Fibroblast of lung (primary cell): ENCODE results near the gene CCDC3.

Experiments used
- EZH2 ChIP-seq: IDR thresholded peaks from 2 replicates; pipeline ENCODE4 v1.5.1; 2012; ENCODE audit warnings: low read length, control low read depth, mild to moderate bottlenecking; ENCODE audit errors: missing control alignments
- TF ChIP-seq, protein P1 (sequence below), 2 donors: IDR thresholded peaks in 1 of 2; conservative IDR thresholded peaks in 1 of 2; 1 replicate in 1 of 2; 2 replicates in 1 of 2; pipeline ENCODE4 v1.5.1; 2011 to 2012; ENCODE audit warnings: low read length in 2 of 2, control low read depth in 1 of 2, inconsistent platforms in 1 of 2, low read depth in 1 of 2, mild to moderate bottlenecking in 1 of 2

DNA sequence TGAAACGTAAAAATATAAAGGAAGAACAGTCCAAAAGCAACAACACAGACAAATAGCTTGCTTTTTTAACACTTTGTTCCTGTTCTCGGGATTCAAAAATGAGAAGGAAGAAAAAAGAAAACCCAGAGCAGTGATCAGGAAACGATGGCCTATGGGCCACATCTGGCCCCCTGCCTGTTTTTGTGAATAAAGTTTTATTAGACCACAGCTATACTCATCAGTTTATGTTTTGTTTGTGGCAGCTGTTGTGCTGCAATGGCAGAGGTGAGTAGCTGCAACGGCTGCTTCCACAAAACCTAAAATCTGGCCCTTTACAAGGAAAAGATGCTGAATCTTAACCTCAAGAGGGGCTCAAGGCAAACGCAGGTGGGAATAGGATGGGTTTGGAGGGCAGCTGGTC lies 96.4 kb downstream of the CCDC3 start:
- TF ChIP-seq, protein P1, sequence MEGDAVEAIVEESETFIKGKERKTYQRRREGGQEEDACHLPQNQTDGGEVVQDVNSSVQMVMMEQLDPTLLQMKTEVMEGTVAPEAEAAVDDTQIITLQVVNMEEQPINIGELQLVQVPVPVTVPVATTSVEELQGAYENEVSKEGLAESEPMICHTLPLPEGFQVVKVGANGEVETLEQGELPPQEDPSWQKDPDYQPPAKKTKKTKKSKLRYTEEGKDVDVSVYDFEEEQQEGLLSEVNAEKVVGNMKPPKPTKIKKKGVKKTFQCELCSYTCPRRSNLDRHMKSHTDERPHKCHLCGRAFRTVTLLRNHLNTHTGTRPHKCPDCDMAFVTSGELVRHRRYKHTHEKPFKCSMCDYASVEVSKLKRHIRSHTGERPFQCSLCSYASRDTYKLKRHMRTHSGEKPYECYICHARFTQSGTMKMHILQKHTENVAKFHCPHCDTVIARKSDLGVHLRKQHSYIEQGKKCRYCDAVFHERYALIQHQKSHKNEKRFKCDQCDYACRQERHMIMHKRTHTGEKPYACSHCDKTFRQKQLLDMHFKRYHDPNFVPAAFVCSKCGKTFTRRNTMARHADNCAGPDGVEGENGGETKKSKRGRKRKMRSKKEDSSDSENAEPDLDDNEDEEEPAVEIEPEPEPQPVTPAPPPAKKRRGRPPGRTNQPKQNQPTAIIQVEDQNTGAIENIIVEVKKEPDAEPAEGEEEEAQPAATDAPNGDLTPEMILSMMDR (conservative IDR thresholded peaks at IDR 0.05 in 1 of 2, IDR thresholded peaks at IDR 0.05 in 1 of 2; ENCODE audit: low read depth in 1 of 2, low read length in 2 of 2) = no peak
- no peak for TF ChIP-seq EZH2
